ENCODE measurements around the gene ZNF101.
A peak's percentile ranks its signal among the peaks of the same experiment; 100 is the strongest.

Gene ZNF101

DNA sequence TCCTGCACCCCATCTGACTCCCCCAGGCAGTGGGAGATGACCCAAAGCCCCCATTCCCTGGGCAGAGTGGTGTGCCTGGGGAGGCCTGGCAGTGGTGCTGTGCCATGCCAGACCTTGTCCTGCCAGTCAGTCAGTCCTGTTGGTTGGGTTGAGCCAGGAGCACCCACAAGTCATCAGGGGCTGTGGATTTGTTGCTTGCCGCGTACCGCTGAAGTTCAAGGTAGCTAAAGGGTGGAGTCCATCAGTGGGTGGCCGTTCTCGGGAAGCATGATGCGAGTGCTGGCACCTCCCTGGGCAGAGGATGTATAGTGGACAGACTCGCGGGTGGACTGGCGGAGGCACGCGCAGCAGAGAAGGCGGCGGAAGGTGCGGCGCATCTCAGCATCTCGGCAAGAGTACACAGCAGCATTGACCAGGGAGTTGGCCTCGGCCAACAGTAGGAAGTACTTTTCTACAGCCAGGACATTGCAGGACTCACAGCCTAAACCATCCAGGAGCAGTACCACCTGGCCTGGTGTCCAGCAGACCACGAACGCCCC, 44.5 kb upstream of the ZNF101 start:
- Histone ChIP-seq H3K4me3 (ENCODE audit: low read length) (no peak overlapping the region), H3K9me3 (ENCODE audit: insufficient read depth, low read length) (no peaks in the 10 kb centered on the region), H3K27me3 (ENCODE audit: low read depth, low read length) (no peaks in the 10 kb centered on the region), H3K36me3 (replicated peaks; ENCODE audit: low read depth, low read length) (peaks cover 7% of the 10 kb centered on the region), H2AFZ (ENCODE audit: low read depth, low read length) (no peak overlapping the region), H4K20me1 (ENCODE audit: insufficient read depth, low read length) (no peaks in the 10 kb centered on the region), H3K27ac (ENCODE audit: low read length) (no peak overlapping the region), H3K9ac (ENCODE audit: low read length) (no peak overlapping the region), H3K4me1 (ENCODE audit: low read length) (0 out of 2 replicates have a peak, but pooled peaks cover 5% of the 10 kb centered on the region), H3K79me2 (ENCODE audit: low read length) (no peaks in the 10 kb centered on the region), H3K4me2 (ENCODE audit: low read length) (no peak overlapping the region)
- TF ChIP-seq CTCF (IDR thresholded peaks at IDR 0.05; ENCODE audit: low read depth, low read length) (no peak), EZH2phosphoT487 (IDR thresholded peaks at IDR 0.05; ENCODE audit: low read depth) (no peak)

DNA sequence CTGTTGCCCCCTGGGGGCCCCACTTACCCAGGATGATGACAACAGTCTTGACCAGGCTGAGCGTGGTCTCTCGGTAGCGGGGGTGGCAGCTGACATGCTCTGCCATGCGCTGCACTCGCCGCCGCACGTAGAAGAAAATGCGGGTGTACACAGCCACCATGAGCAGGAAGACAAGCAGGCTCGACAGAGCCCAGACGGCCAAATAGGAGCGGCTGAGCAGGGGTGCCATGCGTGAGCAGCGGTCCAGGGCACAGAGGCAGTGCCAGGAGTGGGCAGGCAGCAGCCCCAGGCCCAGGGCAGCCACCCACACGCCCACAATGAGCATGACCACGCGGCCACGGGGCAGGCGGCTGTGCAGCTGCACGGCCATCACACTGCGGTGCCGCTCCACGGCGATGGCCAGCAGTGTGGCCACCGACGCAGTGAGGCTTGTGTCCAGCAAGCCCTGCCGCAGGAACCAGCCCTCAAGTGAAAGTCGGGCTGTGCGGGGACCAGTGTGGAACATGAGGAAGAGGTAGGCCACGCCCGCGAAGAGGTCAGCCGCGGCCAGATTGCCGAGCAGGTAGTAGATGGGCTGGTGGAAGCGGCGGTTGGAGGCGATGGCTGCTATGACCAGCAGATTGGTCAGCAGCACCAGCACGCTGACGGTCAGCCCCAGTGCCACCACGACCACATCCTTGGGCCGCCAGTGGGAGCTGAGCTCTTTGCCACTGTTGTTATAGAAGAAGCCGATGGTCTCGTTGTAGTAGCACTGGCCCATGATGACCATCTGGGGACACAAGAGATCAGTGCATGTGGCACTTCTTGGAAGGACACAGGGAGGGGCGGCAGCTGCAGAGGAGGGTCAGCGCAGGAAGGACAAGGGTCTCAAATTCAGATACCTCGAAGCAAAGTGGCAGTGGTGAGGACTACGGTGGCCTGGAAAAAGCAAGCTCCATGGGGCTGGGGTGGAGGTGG, 41.8 kb upstream of the ZNF101 start:
- H3K4me2 ChIP-seq (ENCODE audit: low read length) = peak overlapping the region; percentile 55
- peak overlapping the region; percentile 65 for H3K9ac ChIP-seq (ENCODE audit: low read length)
- no peaks in the 10 kb centered on the region for H3K79me2 ChIP-seq (ENCODE audit: low read length)
- no peak overlapping the region for H2AFZ ChIP-seq (ENCODE audit: low read depth, low read length)
- H3K36me3 ChIP-seq (replicated peaks; ENCODE audit: low read depth, low read length) = peaks cover 27% of the 10 kb centered on the region
- TF ChIP-seq EZH2phosphoT487 (IDR thresholded peaks at IDR 0.05; ENCODE audit: low read depth) (no peak), CTCF (IDR thresholded peaks at IDR 0.05; ENCODE audit: low read depth, low read length) (no peak)
- H3K9me3 ChIP-seq (ENCODE audit: insufficient read depth, low read length) = no peaks in the 10 kb centered on the region
- peak overlapping the region; percentile 77 for H3K4me3 ChIP-seq (ENCODE audit: low read length)
- 0 out of 2 replicates have a peak, but pooled peaks cover 5% of the 10 kb centered on the region for H3K4me1 ChIP-seq (ENCODE audit: low read length)
- no peaks in the 10 kb centered on the region for H4K20me1 ChIP-seq (ENCODE audit: insufficient read depth, low read length)
- H3K27ac ChIP-seq (ENCODE audit: low read length) = no peak overlapping the region
- no peaks in the 10 kb centered on the region for H3K27me3 ChIP-seq (ENCODE audit: low read depth, low read length)

DNA sequence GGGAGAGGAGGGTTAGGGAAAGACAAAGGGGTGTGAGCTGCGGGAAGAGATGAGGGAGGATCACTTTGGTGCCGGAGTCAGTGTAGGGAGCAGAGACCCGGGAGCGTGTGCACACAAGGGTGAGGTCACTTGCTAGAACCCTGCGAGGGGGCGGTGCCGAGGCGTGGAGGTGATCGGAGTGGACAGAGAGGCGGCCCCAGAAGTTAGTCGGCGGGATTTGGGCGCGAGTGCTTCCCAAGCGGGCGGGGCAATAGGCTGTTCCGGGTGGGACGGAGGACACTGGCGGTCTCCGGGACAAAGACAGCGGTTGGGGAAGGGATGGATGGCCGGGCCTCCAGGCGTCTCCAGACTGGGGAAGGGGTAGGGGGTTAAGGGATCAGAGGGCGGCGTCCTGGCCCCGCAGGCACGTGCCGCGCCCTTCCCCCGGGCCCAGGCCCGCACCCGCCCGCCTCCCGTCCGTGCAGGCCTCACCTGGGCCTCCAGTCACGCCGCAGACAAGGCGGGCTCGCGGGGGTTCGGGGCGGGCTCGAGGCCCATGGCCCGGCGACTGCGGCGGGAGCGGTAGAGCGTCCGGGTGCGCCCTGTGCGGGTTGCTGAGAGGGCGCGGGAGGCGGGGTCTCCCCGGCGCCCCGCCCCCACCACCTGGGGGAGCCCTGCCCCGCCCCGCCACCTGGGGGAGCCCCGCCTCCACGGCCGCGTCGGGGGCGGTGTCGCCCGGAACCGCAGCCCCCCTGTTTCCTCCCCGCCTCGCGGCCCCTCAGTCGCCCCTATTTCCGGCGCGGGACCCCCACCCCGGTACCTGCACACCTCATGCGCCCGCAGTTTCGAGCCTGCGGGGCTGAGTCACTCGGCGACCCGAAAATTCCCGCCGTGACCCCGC, 40.8 kb upstream of the ZNF101 start, which contains the start of gene LPAR2:
Gene LPAR2 (minus strand): TSS at position 600 of the 880 bp plus-strand sequence. CDS start 945 bp downstream, outside the sequence.
- H3K4me2 ChIP-seq (ENCODE audit: low read length) = peak within 1 kb of the TSS; percentile 55
- H3K27me3 ChIP-seq (ENCODE audit: low read depth, low read length) = no peaks in the 10 kb centered on the region
- H3K4me1 ChIP-seq (ENCODE audit: low read length) = 0 out of 2 replicates have a peak, but pooled peaks cover 5% of the 10 kb centered on the region
- no peaks in the 10 kb centered on the region for H3K79me2 ChIP-seq (ENCODE audit: low read length)
- H2AFZ ChIP-seq (ENCODE audit: low read depth, low read length) = no peak within 1 kb of the TSS
- no peak within 1 kb of the TSS for H3K27ac ChIP-seq (ENCODE audit: low read length)
- no peaks in the 10 kb centered on the region for H3K9me3 ChIP-seq (ENCODE audit: insufficient read depth, low read length)
- no peaks in the 10 kb centered on the region for H4K20me1 ChIP-seq (ENCODE audit: insufficient read depth, low read length)
- H3K9ac ChIP-seq (ENCODE audit: low read length) = peak within 1 kb of the TSS; percentile 65
- TF ChIP-seq EZH2phosphoT487 (IDR thresholded peaks at IDR 0.05; ENCODE audit: low read depth) (no peak), CTCF (IDR thresholded peaks at IDR 0.05; ENCODE audit: low read depth, low read length) (no peak)
- H3K36me3 ChIP-seq (replicated peaks; ENCODE audit: low read depth, low read length) = peaks cover 34% of the 10 kb centered on the region
- H3K4me3 ChIP-seq (ENCODE audit: low read length) = peak within 1 kb of the TSS; percentile 77

Data from OCI-LY3 (cell line).